HL-60 (cell line): ENCODE data around the gene CFAP99.

Experiments used
- CTCF ChIP-seq: IDR thresholded peaks from one replicate; pipeline ENCODE4 v1.5.1; 2011; ENCODE audit warnings: low read length, control low read depth, inconsistent platforms; ENCODE audit not compliant: insufficient read depth
- POLR2AphosphoS5 ChIP-seq: IDR thresholded peaks from 2 replicates; pipeline ENCODE4 v1.6.1; 2012; ENCODE audit warnings: low read depth

- TF ChIP-seq CTCF (no peak), POLR2AphosphoS5 (no peak)
Measured at GRCh38 chr4:2389691-2390090, 29.1 kb upstream of the CFAP99 start.
